Omental fat pad (tissue), 4 donors: ENCODE data around the gene BLOC1S4. TPM values are rescaled to one million over a fixed set of nuclear protein-coding genes. Genes with fewer than 3 reads are reported as not detected.
A peak's percentile ranks its signal among the peaks of the same experiment; 100 is the strongest.
"Not testable (repeated sequence)": the region's sequence is repeated elsewhere in the genome, so short reads cannot be mapped to it uniquely, and the experiment has no call there.

Experiments used
- ATAC-seq: fragments of 150-250 bp; one replicate; pipeline ENCODE4 v1.9.1; 2016; ENCODE audit warnings: mild to moderate bottlenecking, moderate library complexity; ENCODE audit not compliant: low FRiP score
- DNase-seq: peaks from one replicate; pipeline ENCODE4 v3.0.0-alpha.2; 2019; ENCODE audit warnings: low spot score
- total RNA-seq, 4 donors: library from RNA; depleted of rRNA; stranded (reverse); fragments of >200 nt; gene quantifications; one replicate each; pipeline ENCODE4 v1.1.0, GENCODE V29; 2016
- TF ChIP-seq, protein P1 (sequence below), 3 donors: fragments of 450-650 bp; IDR thresholded peaks; one replicate each; pipeline ENCODE4 v1.5.1; 2016 to 2017; ENCODE audit warnings: antibody characterized with exemption in 3 of 3, mild to moderate bottlenecking in 3 of 3, moderate library complexity in 2 of 3

Gene BLOC1S4, protein sequence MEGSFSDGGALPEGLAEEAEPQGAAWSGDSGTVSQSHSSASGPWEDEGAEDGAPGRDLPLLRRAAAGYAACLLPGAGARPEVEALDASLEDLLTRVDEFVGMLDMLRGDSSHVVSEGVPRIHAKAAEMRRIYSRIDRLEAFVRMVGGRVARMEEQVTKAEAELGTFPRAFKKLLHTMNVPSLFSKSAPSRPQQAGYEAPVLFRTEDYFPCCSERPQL
- total RNA-seq = 10 to 100 TPM; 12.3 to 23.3 (median 13.9) TPM

DNA sequence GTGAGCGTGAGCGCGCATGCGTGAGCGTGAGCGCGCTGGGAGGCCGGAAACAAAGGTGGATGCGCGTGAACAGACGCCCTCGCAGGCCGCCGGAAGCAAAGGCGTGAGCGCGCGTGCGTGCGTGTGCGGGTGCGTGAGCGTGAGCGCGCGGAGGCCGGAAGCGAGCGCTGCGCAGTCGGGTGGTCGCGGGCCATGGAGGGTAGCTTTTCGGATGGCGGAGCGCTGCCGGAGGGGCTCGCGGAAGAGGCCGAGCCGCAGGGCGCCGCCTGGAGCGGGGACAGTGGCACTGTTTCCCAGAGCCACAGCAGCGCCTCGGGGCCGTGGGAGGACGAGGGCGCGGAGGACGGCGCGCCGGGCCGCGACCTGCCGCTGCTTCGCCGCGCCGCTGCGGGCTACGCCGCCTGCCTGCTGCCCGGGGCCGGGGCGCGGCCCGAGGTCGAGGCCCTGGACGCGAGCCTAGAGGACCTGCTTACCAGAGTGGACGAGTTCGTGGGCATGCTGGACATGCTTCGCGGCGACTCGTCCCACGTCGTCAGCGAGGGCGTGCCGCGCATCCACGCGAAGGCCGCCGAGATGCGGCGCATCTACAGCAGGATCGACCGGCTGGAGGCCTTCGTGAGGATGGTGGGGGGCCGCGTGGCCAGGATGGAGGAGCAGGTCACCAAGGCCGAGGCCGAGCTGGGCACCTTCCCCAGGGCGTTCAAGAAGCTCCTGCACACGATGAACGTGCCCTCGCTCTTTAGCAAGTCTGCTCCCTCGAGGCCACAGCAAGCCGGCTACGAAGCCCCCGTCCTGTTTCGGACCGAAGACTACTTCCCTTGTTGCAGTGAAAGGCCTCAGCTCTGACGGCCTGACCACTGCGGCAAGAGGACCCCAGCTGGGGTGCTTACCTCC, at the start of gene BLOC1S4:
TSS of gene BLOC1S4 (plus strand) at position 157 of the 894 bp plus-strand sequence. CDS start at position 193, 36 bp downstream.
- TF ChIP-seq, protein P1, sequence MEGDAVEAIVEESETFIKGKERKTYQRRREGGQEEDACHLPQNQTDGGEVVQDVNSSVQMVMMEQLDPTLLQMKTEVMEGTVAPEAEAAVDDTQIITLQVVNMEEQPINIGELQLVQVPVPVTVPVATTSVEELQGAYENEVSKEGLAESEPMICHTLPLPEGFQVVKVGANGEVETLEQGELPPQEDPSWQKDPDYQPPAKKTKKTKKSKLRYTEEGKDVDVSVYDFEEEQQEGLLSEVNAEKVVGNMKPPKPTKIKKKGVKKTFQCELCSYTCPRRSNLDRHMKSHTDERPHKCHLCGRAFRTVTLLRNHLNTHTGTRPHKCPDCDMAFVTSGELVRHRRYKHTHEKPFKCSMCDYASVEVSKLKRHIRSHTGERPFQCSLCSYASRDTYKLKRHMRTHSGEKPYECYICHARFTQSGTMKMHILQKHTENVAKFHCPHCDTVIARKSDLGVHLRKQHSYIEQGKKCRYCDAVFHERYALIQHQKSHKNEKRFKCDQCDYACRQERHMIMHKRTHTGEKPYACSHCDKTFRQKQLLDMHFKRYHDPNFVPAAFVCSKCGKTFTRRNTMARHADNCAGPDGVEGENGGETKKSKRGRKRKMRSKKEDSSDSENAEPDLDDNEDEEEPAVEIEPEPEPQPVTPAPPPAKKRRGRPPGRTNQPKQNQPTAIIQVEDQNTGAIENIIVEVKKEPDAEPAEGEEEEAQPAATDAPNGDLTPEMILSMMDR (IDR thresholded peaks at IDR 0.05) = no peak
- DNase-seq (peak; percentile 51), ATAC-seq (peak; percentile 92)

DNA sequence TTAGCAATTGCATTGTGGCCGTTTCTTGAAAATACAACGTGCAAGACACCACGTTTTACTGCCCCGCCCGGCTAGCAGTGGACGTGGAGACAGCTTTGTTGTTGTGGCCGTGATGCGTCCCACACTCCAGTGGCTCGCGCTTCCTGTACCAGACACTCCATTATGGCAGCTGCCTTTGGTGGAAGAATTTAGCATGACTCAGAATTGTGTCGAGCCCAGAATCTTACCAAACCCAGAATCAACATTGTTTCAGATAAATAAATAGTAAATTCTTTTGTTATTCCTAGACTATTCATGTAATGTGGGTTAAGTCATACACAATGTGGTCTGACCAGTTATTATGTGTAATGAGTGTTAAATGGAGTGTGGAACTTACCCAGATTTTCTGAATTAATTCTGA, 47.6 kb upstream of the BLOC1S4 start:
- DNase-seq = no peak
- no peak for ATAC-seq
- TF ChIP-seq, protein P1 (IDR thresholded peaks at IDR 0.05) = no peak

DNA sequence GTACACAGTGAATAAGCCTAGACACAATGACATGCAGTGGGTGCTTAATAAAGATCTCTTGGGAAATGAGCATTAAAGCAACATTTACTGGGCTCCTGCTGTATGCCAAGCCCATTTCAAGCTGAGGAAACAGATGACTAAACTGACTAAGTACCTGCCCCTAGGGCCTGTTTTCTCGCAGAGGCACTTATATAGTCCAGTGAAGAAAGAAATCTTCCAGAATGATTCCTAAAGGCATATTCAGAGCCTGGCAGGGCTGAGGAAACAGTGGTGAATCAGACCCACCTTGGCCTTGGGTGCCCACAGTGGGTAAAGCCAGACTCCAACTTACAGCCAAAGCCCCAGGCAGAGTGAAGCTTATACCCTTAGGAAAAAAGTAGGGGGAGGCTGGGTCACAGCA, 44.3 kb upstream of the BLOC1S4 start:
- ATAC-seq = no peak
- TF ChIP-seq, protein P1 (IDR thresholded peaks at IDR 0.05) = no peak
- DNase-seq = no peak

DNA sequence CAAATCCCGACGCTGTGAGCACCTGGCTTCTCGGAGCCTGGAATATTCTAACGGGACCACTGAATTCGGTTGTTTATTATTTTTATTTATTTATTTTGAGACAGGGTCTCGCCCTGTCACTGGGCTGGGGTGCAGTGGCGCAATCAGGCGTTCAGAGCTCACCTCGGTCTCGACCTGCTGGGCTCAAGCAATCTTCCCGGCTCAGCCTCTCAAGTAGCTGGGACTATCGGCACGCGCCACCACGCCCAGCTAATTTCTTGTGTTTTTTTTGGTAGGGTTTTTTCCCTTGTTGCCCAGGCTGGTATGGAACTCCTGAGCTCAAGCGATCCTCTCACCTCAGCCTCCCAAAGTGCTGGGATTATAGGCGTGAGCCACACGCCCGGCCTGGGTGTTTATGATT, 43.8 kb upstream of the BLOC1S4 start:
- DNase-seq (no peak), ATAC-seq (no peak)
- TF ChIP-seq, protein P1 (IDR thresholded peaks at IDR 0.05) = no peak

DNA sequence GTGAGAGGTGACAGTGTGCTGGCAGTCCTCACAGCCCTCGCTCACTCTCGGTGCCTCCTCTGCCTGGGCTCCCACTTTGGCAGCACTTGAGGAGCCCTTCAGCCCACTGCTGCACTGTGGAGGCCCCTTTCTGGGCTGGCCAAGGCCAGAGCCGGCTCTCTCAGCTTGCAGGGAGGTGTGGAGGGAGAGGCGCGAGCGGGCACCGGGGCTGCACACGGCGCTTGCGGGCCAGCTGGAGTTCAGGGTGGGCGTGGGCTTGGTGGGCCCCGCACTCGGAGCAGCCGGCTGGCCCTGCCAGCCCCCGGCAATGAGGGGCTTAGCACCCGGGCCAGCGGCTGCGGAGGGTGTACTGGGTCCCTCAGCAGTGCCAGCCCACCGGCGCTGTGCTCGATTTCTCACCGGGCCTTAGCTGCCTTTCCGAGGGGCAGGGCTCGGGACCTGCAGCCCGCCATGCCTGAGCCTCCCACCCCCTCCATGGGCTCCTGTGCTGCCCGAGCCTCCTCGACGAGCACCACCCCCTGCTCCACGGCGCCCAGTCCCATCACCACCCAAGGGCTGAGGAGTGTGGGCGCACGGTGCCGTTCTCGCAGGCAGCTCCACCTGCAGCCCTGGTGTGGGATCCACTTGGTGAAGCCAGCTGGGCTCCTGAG, 43.3 kb upstream of the BLOC1S4 start:
- not testable (repeated sequence) for DNase-seq, ATAC-seq

DNA sequence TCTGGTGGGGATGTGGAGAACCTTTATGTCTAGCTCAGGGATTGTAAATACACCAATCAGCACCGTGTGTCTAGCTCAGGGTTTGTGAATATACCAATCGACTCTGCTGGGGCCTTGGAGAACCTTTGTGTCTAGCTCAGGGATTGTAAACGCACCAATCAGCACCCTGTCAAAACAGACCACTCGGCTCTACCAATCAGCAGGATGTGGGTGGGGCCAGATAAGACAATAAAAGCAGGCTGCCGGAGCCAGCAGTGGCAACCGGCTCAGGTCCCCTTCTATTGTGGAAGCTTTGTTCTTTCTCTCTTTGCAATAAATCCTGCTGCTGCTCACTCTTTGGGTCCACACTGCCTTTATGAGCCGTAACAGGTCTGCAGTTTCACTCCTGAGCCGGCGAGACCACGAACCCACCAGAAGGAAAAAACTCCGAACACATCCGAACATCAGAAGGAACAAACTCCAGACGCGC, 42.7 kb upstream of the BLOC1S4 start:
- not testable (repeated sequence) for DNase-seq, ATAC-seq

DNA sequence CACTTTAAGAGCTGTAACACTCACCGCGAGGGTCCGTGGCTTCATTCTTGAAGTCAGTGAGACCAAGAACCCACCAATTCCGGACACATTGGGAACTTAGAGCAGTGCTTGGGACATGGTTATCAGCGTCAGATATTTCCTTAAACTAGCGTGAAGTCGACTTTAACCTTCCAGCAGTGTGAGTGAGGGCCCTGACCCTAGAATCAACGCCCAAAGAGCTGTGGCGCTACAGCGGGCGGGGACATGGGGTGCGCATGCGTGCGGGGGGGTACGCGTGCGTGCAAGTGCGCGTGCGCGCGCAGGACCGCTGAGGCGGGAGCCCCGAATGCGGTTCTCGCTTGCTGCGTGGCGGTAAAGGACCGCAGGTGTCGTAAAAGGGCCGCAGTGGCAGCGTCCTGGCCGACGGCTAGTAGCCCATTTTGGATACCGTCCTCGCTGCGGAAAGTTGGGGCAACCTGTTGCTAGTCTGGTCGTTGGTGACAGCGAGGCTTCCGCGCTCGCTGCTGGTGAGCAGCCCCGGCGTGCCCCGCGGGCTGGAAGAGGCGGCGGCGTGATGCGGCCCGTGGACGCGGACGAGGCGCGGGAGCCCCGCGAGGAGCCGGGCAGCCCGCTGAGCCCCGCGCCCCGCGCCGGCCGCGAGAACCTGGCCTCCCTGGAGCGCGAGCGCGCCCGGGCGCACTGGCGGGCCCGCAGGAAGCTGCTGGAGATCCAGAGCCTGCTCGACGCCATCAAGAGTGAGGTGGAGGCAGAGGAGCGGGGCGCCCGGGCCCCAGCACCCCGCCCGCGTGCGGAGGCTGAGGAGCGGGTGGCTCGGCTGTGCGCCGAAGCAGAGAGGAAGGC, 42.1 kb upstream of the BLOC1S4 start:
- TF ChIP-seq, protein P1 (IDR thresholded peaks at IDR 0.05) = no peak
- ATAC-seq = peak; percentile 93
- peak; percentile 67 for DNase-seq
